IMR-90 (cell line): Measurements from ENCODE around the gene TTC16. TPM values are rescaled to one million over a fixed set of nuclear protein-coding genes. Genes with fewer than 3 reads are reported as not detected.

ENCODE experiments used
- ATAC-seq: fragments of 200-7000 bp; cut with Tn5 transposase; 2 replicates; pipeline ENCODE4 v1.9.1; 2020; ENCODE audit warnings: low read depth, mild to moderate bottlenecking, moderate library complexity
- BruUV-seq: library from RNA; stranded (reverse); fragments of 400-500 nt; replicated peaks from 2 replicates; lab custom pipeline; 2021; lab: Mats Ljungman, UMichigan
- CTCF ChIA-PET: fragments of 300-600 bp; formaldehyde crosslinking; extraction: SDS; loops from one replicate; lab custom pipeline; 2021; ENCODE audit warnings: antibody characterized with exemption; lab: Yijun Ruan, JAX
- POLR2A ChIA-PET: fragments of 300-600 bp; sonication (Branson Sonifier 250); formaldehyde crosslinking; loops from one replicate; lab custom pipeline; 2022; ENCODE audit warnings: antibody characterized with exemption; ENCODE audit not compliant: unreplicated experiment; lab: Charles Lee
- DNase-seq: peaks from one replicate; pipeline ENCODE4 v3.0.0; 2013
- H2AFZ ChIP-seq: replicated peaks from 2 replicates; pipeline ENCODE3; 2013; ENCODE audit warnings: low read length, mild to moderate bottlenecking; ENCODE audit not compliant: poor library complexity
- H2AK5ac ChIP-seq: 2 replicates; pipeline ENCODE4 v1.6.1; 2013; ENCODE audit warnings: low read depth, low read length, inconsistent platforms
- H2AK9ac ChIP-seq: replicated peaks from 2 replicates; pipeline ENCODE3; 2013; ENCODE audit warnings: mild to moderate bottlenecking, low read depth, low read length, moderate library complexity; ENCODE audit not compliant: poor library complexity
- H2BK120ac ChIP-seq: 2 replicates; pipeline ENCODE4 v1.6.1; 2013; ENCODE audit warnings: low read depth, low read length, inconsistent platforms
- H2BK15ac ChIP-seq: 3 replicates; pipeline ENCODE4 v1.6.1; 2013; ENCODE audit warnings: low read depth, low read length, inconsistent platforms
- H2BK20ac ChIP-seq: 2 replicates; pipeline ENCODE4 v1.6.1; 2013; ENCODE audit warnings: low read depth, mild to moderate bottlenecking, inconsistent platforms, low read length, moderate library complexity
- H2BK5ac ChIP-seq: 2 replicates; pipeline ENCODE4 v1.6.1; 2013; ENCODE audit warnings: mild to moderate bottlenecking, low read depth, low read length, inconsistent platforms; ENCODE audit not compliant: poor library complexity, severe bottlenecking
- H3K14ac ChIP-seq: replicated peaks from 2 replicates; pipeline ENCODE4 v1.6.1; 2013; ENCODE audit warnings: low read depth, low read length, inconsistent platforms
- H3K18ac ChIP-seq: 2 replicates; pipeline ENCODE4 v1.6.1; 2013; ENCODE audit warnings: low read depth, low read length, control low read depth
- H3K23ac ChIP-seq: 2 replicates; pipeline ENCODE4 v1.6.1; 2013; ENCODE audit warnings: low read depth, low read length, inconsistent platforms
- H3K27ac ChIP-seq: 2 replicates; pipeline ENCODE4 v1.5.1; 2013; ENCODE audit warnings: mild to moderate bottlenecking, control low read depth, low read length; ENCODE audit not compliant: insufficient read depth
- H3K27me3 ChIP-seq: 2 replicates; pipeline ENCODE4 v1.6.1; 2013; ENCODE audit warnings: low read length; ENCODE audit not compliant: control insufficient read depth, insufficient read depth
- H3K36me3 ChIP-seq: 2 replicates; pipeline ENCODE4 v1.6.1; 2013; ENCODE audit warnings: low read length, mixed read lengths; ENCODE audit not compliant: control insufficient read depth, insufficient read depth
- H3K4ac ChIP-seq: 2 replicates; pipeline ENCODE4 v1.6.1; 2013; ENCODE audit warnings: low read depth, low read length, inconsistent platforms
- H3K4me1 ChIP-seq: 2 replicates; pipeline ENCODE4 v1.6.1; 2013; ENCODE audit warnings: low read length, mixed read lengths; ENCODE audit not compliant: control insufficient read depth, insufficient read depth
- H3K4me2 ChIP-seq: 2 replicates; pipeline ENCODE4 v1.6.1; 2013; ENCODE audit warnings: low read depth, mild to moderate bottlenecking, control low read depth, low read length, moderate library complexity
- H3K4me3 ChIP-seq: 2 replicates; pipeline ENCODE4 v1.5.1; 2013; ENCODE audit warnings: low read depth, mild to moderate bottlenecking, control low read depth, low read length, moderate library complexity; ENCODE audit not compliant: insufficient read depth
- H3K56ac ChIP-seq: 2 replicates; pipeline ENCODE4 v1.6.1; 2013; ENCODE audit warnings: low read length, inconsistent platforms; ENCODE audit not compliant: insufficient read depth; ENCODE audit errors: extremely low read depth
- H3K79me1 ChIP-seq, 2 experiments: 2 replicates each; pipeline ENCODE4 v1.6.1; 2013; ENCODE audit warnings: low read length in 2 of 2, inconsistent platforms in 1 of 2, low read depth in 1 of 2
- H3K9ac ChIP-seq: 2 replicates; pipeline ENCODE4 v1.6.1; 2013; ENCODE audit warnings: low read depth, low read length, control low read depth
- H3K9me1 ChIP-seq: 2 replicates; pipeline ENCODE4 v1.6.1; 2013; ENCODE audit warnings: low read length, inconsistent platforms; ENCODE audit not compliant: insufficient read depth
- H3K9me3 ChIP-seq: 2 replicates; pipeline ENCODE4 v1.6.1; 2013; ENCODE audit warnings: low read length; ENCODE audit not compliant: control insufficient read depth, insufficient read depth
- H4K20me1 ChIP-seq: 2 replicates; pipeline ENCODE4 v1.6.1; 2013; ENCODE audit warnings: low read length, inconsistent platforms; ENCODE audit not compliant: insufficient read depth
- H4K5ac ChIP-seq: 2 replicates; pipeline ENCODE4 v1.6.1; 2013; ENCODE audit warnings: mild to moderate bottlenecking, low read depth, low read length, control low read depth
- H4K8ac ChIP-seq, 2 experiments: 2 replicates each; pipeline ENCODE4 v1.6.1; 2013; ENCODE audit warnings: low read depth in 2 of 2, low read length in 2 of 2, control low read depth in 1 of 2, inconsistent platforms in 1 of 2
- H4K91ac ChIP-seq: 2 replicates; pipeline ENCODE4 v1.6.1; 2013; ENCODE audit warnings: low read depth, low read length, inconsistent platforms; ENCODE audit not compliant: insufficient read depth
- CHD1 ChIP-seq: IDR thresholded peaks from 2 replicates; pipeline ENCODE4 v1.6.1; 2012; ENCODE audit warnings: low read depth, low read length, improper control_type of control experiment
- CTCF ChIP-seq: conservative IDR thresholded peaks from 2 replicates; pipeline ENCODE4 v1.5.1; 2012; ENCODE audit warnings: mild to moderate bottlenecking, low read depth, low read length, improper control_type of control experiment
- SMC3 ChIP-seq: fragments of 150-350 bp; IDR thresholded peaks from 2 replicates; pipeline ENCODE4 v1.6.1; 2016; ENCODE audit warnings: low read depth, mild to moderate bottlenecking, antibody characterized with exemption, low read length, moderate library complexity
- WGBS, 2 experiments: methylation state at CpG; one replicate each; pipeline versions ENCODE4 v1.1.5 to v1.1.7; 2013; ENCODE audit warnings: missing lambda C conversion rate in 2 of 2; ENCODE audit not compliant: insufficient read length in 1 of 2; ENCODE audit errors: extremely low coverage in 2 of 2; 5-methylcytosine and 5-hydroxymethylcytosine counted together
- dilution Hi-C: fragments of 300-500 bp; cut with HindIII; formaldehyde crosslinking; loops from one replicate; pipeline ENCODE4 v1.14.3; 2018; ENCODE audit warnings: low sequenced_read_pairs; ENCODE audit not compliant: unreplicated experiment
- in situ Hi-C: fragments of 300-500 bp; cut with MboI; formaldehyde crosslinking; loops from 3 replicates; pipeline ENCODE4 v1.14.3; 2019; ENCODE audit warnings: low sequenced_read_pairs, inconsistent platforms, mixed read lengths
- intact Hi-C: fragments of 100-400 bp; cut with micrococcal nuclease; formaldehyde crosslinking; loops from 2 replicates; pipeline ENCODE4 v1.10.0; 2022
- polyA plus RNA-seq, 3 experiments: library from polyadenylated mRNA; depleted of rRNA; stranded (reverse); fragments of >200 nt; gene quantifications; 2 replicates each; pipeline ENCODE4 v1.2.3, GENCODE V29; 2012; ENCODE audit warnings: low replicate concordance in 1 of 3
- total RNA-seq: library from RNA; depleted of rRNA; stranded (reverse); fragments of >200 nt; gene quantifications from 2 replicates; pipeline ENCODE4 v1.2.3, GENCODE V29; 2012

Gene TTC16
- total and polyA plus RNA-seq, 2 of the 4 experiments (the other 2 are of a cell fraction), result 0.02 TPM; not detected in 1

- no peak for DNase-seq
- H3K4me2 ChIP-seq, result no peak overlapping the region
- H3K14ac ChIP-seq, result no peak overlapping the region
- TF ChIP-seq SMC3 (no peak), CHD1 (no peak), CTCF (no peak)
- H2BK20ac ChIP-seq, result peak overlapping the region; percentile 23; the same call in 1 of the 2 replicates
- H3K18ac ChIP-seq, result no peak overlapping the region
- no TSS peak for BruUV-seq
- peak overlapping the region; percentile 9; the same call in 1 of the 2 replicates for H3K23ac ChIP-seq
- no peak overlapping the region for H4K91ac ChIP-seq
- peak overlapping the region; percentile 10; the same call in 1 of the 2 replicates for H3K4ac ChIP-seq
- H3K9ac ChIP-seq, result no peak overlapping the region
- no peaks in the 10 kb centered on the region for H3K79me1 ChIP-seq
- H3K9me3 ChIP-seq, result no peaks in the 10 kb centered on the region
- intact Hi-C loops, result loop anchor here (5.0 kb wide), 1 partner anchor 378 kb away; no protein-coding TSS in a partner anchor
- WGBS, 2 experiments, result 82% methylated on average over 14 of the region's 19 CpGs; no CpG with 5 or more reads in 1 of the 2 experiments
- H4K8ac ChIP-seq, result no peak overlapping the region
- peaks cover 8% of the 10 kb centered on the region; the same call in 1 of the 2 replicates for H3K27me3 ChIP-seq
- H3K4me3 ChIP-seq, result no peak overlapping the region
- no peak overlapping the region for H3K27ac ChIP-seq
- H4K20me1 ChIP-seq, result peaks cover 7% of the 10 kb centered on the region; the same call in 1 of the 2 replicates
- H2BK5ac ChIP-seq, result no peak overlapping the region
- H3K56ac ChIP-seq, result no peak overlapping the region
- in situ Hi-C loops, result loop anchor here (5.0 kb wide), 1 partner anchor 43 kb away; no protein-coding TSS in a partner anchor
- H2BK15ac ChIP-seq, result no peak overlapping the region
- dilution Hi-C loops, result no loop called here
- H3K9me1 ChIP-seq, result 0 out of 2 replicates have a peak, but pooled peaks cover 5% of the 10 kb centered on the region
- H2AK5ac ChIP-seq, result peak overlapping the region; percentile 61; the same call in 1 of the 2 replicates
- peak overlapping the region; percentile 50 for H2AK9ac ChIP-seq
- POLR2A ChIA-PET, result no interaction called here
- H4K5ac ChIP-seq, result no peak overlapping the region
- ATAC-seq, result no peak
- CTCF ChIA-PET, result interaction anchor here (1.4 kb wide), 1 partner anchor 23 kb away, joined by 4 read pairs; no protein-coding TSS in a partner anchor
- H3K36me3 ChIP-seq, result no peaks in the 10 kb centered on the region
- no peak overlapping the region for H2BK120ac ChIP-seq
- H3K4me1 ChIP-seq, result no peaks in the 10 kb centered on the region
- H2AFZ ChIP-seq, result peak overlapping the region; percentile 56
Measured at GRCh38 chr9:127739614-127740330, 23.9 kb downstream of the TTC16 start.
